ENCODE data around the gene ANTXRL. TPM values are rescaled to one million over a fixed set of nuclear protein-coding genes. Genes with fewer than 3 reads are reported as not detected.
"Not testable (repeated sequence)": the region's sequence is repeated elsewhere in the genome, so short reads cannot be mapped to it uniquely, and the experiment has no call there.

Gene ANTXRL
- total RNA-seq, 2 experiments from 2014 or later, result not detected

GRCh38 chr10:46321770-46322169 is 35.0 kb downstream of the ANTXRL start:
- ChIA-PET POLR2A (no interaction called here), CTCF (no interaction called here)
- no peak overlapping the region for H3K4me3 Mint-ChIP-seq
- DNase-seq (no peak), ATAC-seq (no peak)
- no peaks in the 10 kb centered on the region for H3K36me3 Mint-ChIP-seq (ENCODE audit: low read depth)
- H3K4me1 Mint-ChIP-seq (ENCODE audit: low read depth), result no peaks in the 10 kb centered on the region
- no peak overlapping the region for H3K27ac Mint-ChIP-seq
- H3K9me3 Mint-ChIP-seq (ENCODE audit: insufficient read depth), result no peaks in the 10 kb centered on the region
- peaks cover 6% of the 10 kb centered on the region for H3K27me3 Mint-ChIP-seq (ENCODE audit: low read depth)

GRCh38 chr10:46323176-46323575 is 36.4 kb downstream of the ANTXRL start:
- Mint-ChIP-seq H3K27ac (no peak overlapping the region), H3K27me3 (ENCODE audit: low read depth) (peaks cover 6% of the 10 kb centered on the region), H3K9me3 (ENCODE audit: insufficient read depth) (no peaks in the 10 kb centered on the region), H3K4me1 (ENCODE audit: low read depth) (no peaks in the 10 kb centered on the region), H3K36me3 (ENCODE audit: low read depth) (no peaks in the 10 kb centered on the region), H3K4me3 (no peak overlapping the region)
- POLR2A ChIA-PET, result no interaction called here
- CTCF ChIA-PET, result interaction anchor here (2.1 kb wide), 1 partner anchor 94 kb away, joined by 7 read pairs; no protein-coding TSS in a partner anchor
- ATAC-seq (no peak), DNase-seq (no peak)

- ATAC-seq (peak; percentile 33), DNase-seq (peak; percentile 21)
- Mint-ChIP-seq H3K27ac (no peak overlapping the region), H3K36me3 (ENCODE audit: low read depth) (no peaks in the 10 kb centered on the region), H3K27me3 (ENCODE audit: low read depth) (peaks cover 5% of the 10 kb centered on the region), H3K4me1 (ENCODE audit: low read depth) (no peaks in the 10 kb centered on the region), H3K9me3 (ENCODE audit: insufficient read depth) (no peaks in the 10 kb centered on the region), H3K4me3 (no peak overlapping the region)
- ChIA-PET POLR2A (no interaction called here), CTCF (no interaction called here)
These were observed 38.2 kb downstream of the ANTXRL start for GRCh38 chr10:46325021-46325420.

GRCh38 chr10:46326066-46326465 is 39.3 kb downstream of the ANTXRL start:
- H3K27me3 Mint-ChIP-seq (ENCODE audit: low read depth), result peaks cover 5% of the 10 kb centered on the region
- POLR2A ChIA-PET, result no interaction called here
- no peaks in the 10 kb centered on the region for H3K4me1 Mint-ChIP-seq (ENCODE audit: low read depth)
- no peaks in the 10 kb centered on the region for H3K9me3 Mint-ChIP-seq (ENCODE audit: insufficient read depth)
- H3K36me3 Mint-ChIP-seq (ENCODE audit: low read depth), result no peaks in the 10 kb centered on the region
- no peak overlapping the region for H3K4me3 Mint-ChIP-seq
- CTCF ChIA-PET, result no interaction called here
- ATAC-seq (no peak), DNase-seq (peak; percentile 8)
- H3K27ac Mint-ChIP-seq, result no peak overlapping the region

- DNase-seq, result peak; percentile 4
- Mint-ChIP-seq H3K4me1 (ENCODE audit: low read depth) (no peaks in the 10 kb centered on the region), H3K27me3 (ENCODE audit: low read depth) (peaks cover 3% of the 10 kb centered on the region), H3K27ac (peak overlapping the region; percentile 54), H3K4me3 (no peak overlapping the region), H3K9me3 (ENCODE audit: insufficient read depth) (no peaks in the 10 kb centered on the region), H3K36me3 (ENCODE audit: low read depth) (no peaks in the 10 kb centered on the region)
- CTCF ChIA-PET, result no interaction called here
- POLR2A ChIA-PET, result no interaction called here
- no peak for ATAC-seq
These were observed 40.2 kb downstream of the ANTXRL start for GRCh38 chr10:46326971-46327370.

GRCh38 chr10:46327685-46328084 is 40.9 kb downstream of the ANTXRL start:
- DNase-seq (no peak), ATAC-seq (no peak)
- Mint-ChIP-seq H3K4me3 (no peak overlapping the region), H3K27me3 (ENCODE audit: low read depth) (peaks cover 5% of the 10 kb centered on the region), H3K9me3 (ENCODE audit: insufficient read depth) (no peaks in the 10 kb centered on the region), H3K4me1 (ENCODE audit: low read depth) (no peaks in the 10 kb centered on the region), H3K36me3 (ENCODE audit: low read depth) (no peaks in the 10 kb centered on the region), H3K27ac (no peak overlapping the region)
- ChIA-PET CTCF (no interaction called here), POLR2A (no interaction called here)

GRCh38 chr10:46328853-46329689 is 42.3 kb downstream of the ANTXRL start:
- ChIA-PET POLR2A (no interaction called here), CTCF (no interaction called here)
- DNase-seq (no peak), ATAC-seq (no peak)
- Mint-ChIP-seq H3K4me3 (no peak overlapping the region), H3K27ac (no peak overlapping the region), H3K27me3 (ENCODE audit: low read depth) (peaks cover 5% of the 10 kb centered on the region), H3K4me1 (ENCODE audit: low read depth) (no peaks in the 10 kb centered on the region), H3K36me3 (ENCODE audit: low read depth) (no peaks in the 10 kb centered on the region), H3K9me3 (ENCODE audit: insufficient read depth) (no peaks in the 10 kb centered on the region)

GRCh38 chr10:46329690-46330016 is 42.9 kb downstream of the ANTXRL start:
- Mint-ChIP-seq H3K27ac (no peak overlapping the region), H3K4me3 (no peak overlapping the region), H3K27me3 (ENCODE audit: low read depth) (peaks cover 5% of the 10 kb centered on the region), H3K4me1 (ENCODE audit: low read depth) (no peaks in the 10 kb centered on the region), H3K9me3 (ENCODE audit: insufficient read depth) (no peaks in the 10 kb centered on the region), H3K36me3 (ENCODE audit: low read depth) (no peaks in the 10 kb centered on the region)
- ChIA-PET CTCF (no interaction called here), POLR2A (no interaction called here)
- no peak for ATAC-seq
- no peak for DNase-seq

- H3K27me3 Mint-ChIP-seq (ENCODE audit: low read depth), result peaks cover 5% of the 10 kb centered on the region
- H3K4me3 Mint-ChIP-seq, result no peak overlapping the region
- no peak overlapping the region for H3K27ac Mint-ChIP-seq
- ChIA-PET POLR2A (no interaction called here), CTCF (no interaction called here)
- ATAC-seq, result no peak
- H3K4me1 Mint-ChIP-seq (ENCODE audit: low read depth), result no peaks in the 10 kb centered on the region
- H3K9me3 Mint-ChIP-seq (ENCODE audit: insufficient read depth), result no peaks in the 10 kb centered on the region
- H3K36me3 Mint-ChIP-seq (ENCODE audit: low read depth), result no peaks in the 10 kb centered on the region
- DNase-seq, result no peak
These were observed 44.1 kb downstream of the ANTXRL start for GRCh38 chr10:46330894-46331293.

- POLR2A ChIA-PET; H3K4me1 Mint-ChIP-seq (ENCODE audit: low read depth); DNase-seq; ATAC-seq; H3K36me3 Mint-ChIP-seq (ENCODE audit: low read depth); H3K9me3 Mint-ChIP-seq (ENCODE audit: insufficient read depth); H3K4me3 Mint-ChIP-seq; H3K27ac Mint-ChIP-seq; H3K27me3 Mint-ChIP-seq (ENCODE audit: low read depth); CTCF ChIA-PET: not testable (repeated sequence)
These were observed 78.7 kb downstream of the ANTXRL start for GRCh38 chr10:46365484-46365883.

GRCh38 chr10:46367209-46367608 is 80.4 kb downstream of the ANTXRL start:
- POLR2A ChIA-PET; H3K36me3 Mint-ChIP-seq (ENCODE audit: low read depth); H3K4me1 Mint-ChIP-seq (ENCODE audit: low read depth); H3K27me3 Mint-ChIP-seq (ENCODE audit: low read depth); CTCF ChIA-PET; DNase-seq; ATAC-seq; H3K4me3 Mint-ChIP-seq; H3K27ac Mint-ChIP-seq; H3K9me3 Mint-ChIP-seq (ENCODE audit: insufficient read depth): not testable (repeated sequence)

- ATAC-seq; CTCF ChIA-PET; H3K4me1 Mint-ChIP-seq (ENCODE audit: low read depth); H3K36me3 Mint-ChIP-seq (ENCODE audit: low read depth); H3K27me3 Mint-ChIP-seq (ENCODE audit: low read depth); H3K4me3 Mint-ChIP-seq; H3K27ac Mint-ChIP-seq; POLR2A ChIA-PET; H3K9me3 Mint-ChIP-seq (ENCODE audit: insufficient read depth); DNase-seq: not testable (repeated sequence)
These were observed 81.0 kb downstream of the ANTXRL start for GRCh38 chr10:46367666-46368240.

- ATAC-seq; H3K27ac Mint-ChIP-seq; CTCF ChIA-PET; H3K27me3 Mint-ChIP-seq (ENCODE audit: low read depth); H3K9me3 Mint-ChIP-seq (ENCODE audit: insufficient read depth); DNase-seq; H3K4me1 Mint-ChIP-seq (ENCODE audit: low read depth); H3K4me3 Mint-ChIP-seq; H3K36me3 Mint-ChIP-seq (ENCODE audit: low read depth); POLR2A ChIA-PET: not testable (repeated sequence)
These were observed 82.2 kb downstream of the ANTXRL start for GRCh38 chr10:46368956-46369355.
